ENCODE data around the gene ITGAV.

GRCh38 chr2:186687807-186688211, 98.0 kb downstream of the ITGAV start:
- TF ChIP-seq CTCF (IDR thresholded peaks at IDR 0.05) = no peak
- no peak for TF ChIP-seq POLR2A (IDR thresholded peaks at IDR 0.05; ENCODE audit: low read depth)

All from esophagus muscularis mucosa (tissue), 3 donors.